AG04450 (cell line): ENCODE data around the gene UBXN10. TPM values are rescaled to one million over a fixed set of nuclear protein-coding genes. Genes with fewer than 3 reads are reported as not detected.

Source experiments
- CTCF ChIA-PET: fragments of 300-600, 350-600 bp; formaldehyde crosslinking; extraction: SDS; loops from one replicate; lab custom pipeline; 2022; ENCODE audit warnings: antibody characterized with exemption, inconsistent platforms; lab: Charles Lee
- POLR2A ChIA-PET: fragments of 350-600 bp; formaldehyde crosslinking; extraction: SDS; loops from one replicate; lab custom pipeline; 2021; ENCODE audit warnings: antibody characterized with exemption, inconsistent platforms; lab: Yijun Ruan, JAX
- DNase-seq: peaks from one replicate; pipeline ENCODE4 v3.0.0-alpha.2; 2011; ENCODE audit warnings: low read depth, low spot score
- H3K27ac ChIP-seq: one replicate; pipeline ENCODE4 v1.5.1; 2012; ENCODE audit warnings: low read depth, low read length, control low read depth
- H3K27me3 ChIP-seq: one replicate; pipeline ENCODE4 v1.6.0; 2012; ENCODE audit warnings: low read length; ENCODE audit not compliant: control insufficient read depth, insufficient read depth
- H3K4me3 ChIP-seq: 2 replicates; pipeline ENCODE4 v1.5.1; 2011; ENCODE audit warnings: mild to moderate bottlenecking, low read depth, low read length, control low read depth
- H3K9me3 ChIP-seq: 2 replicates; pipeline ENCODE4 v1.5.1; 2012; ENCODE audit warnings: low read length; ENCODE audit not compliant: control insufficient read depth, insufficient read depth
- CTCF ChIP-seq: IDR thresholded peaks from 2 replicates; pipeline ENCODE4 v1.5.1; 2011; ENCODE audit warnings: low read depth, low read length, control low read depth, inconsistent platforms
- polyA plus RNA-seq: library from polyadenylated mRNA; depleted of rRNA; stranded (reverse); fragments of >200 nt; gene quantifications from 2 replicates; pipeline ENCODE4 v1.2.3, GENCODE V29; 2011

The UBXN10 gene
- polyA plus RNA-seq, 1 experiment: not detected

DNA sequence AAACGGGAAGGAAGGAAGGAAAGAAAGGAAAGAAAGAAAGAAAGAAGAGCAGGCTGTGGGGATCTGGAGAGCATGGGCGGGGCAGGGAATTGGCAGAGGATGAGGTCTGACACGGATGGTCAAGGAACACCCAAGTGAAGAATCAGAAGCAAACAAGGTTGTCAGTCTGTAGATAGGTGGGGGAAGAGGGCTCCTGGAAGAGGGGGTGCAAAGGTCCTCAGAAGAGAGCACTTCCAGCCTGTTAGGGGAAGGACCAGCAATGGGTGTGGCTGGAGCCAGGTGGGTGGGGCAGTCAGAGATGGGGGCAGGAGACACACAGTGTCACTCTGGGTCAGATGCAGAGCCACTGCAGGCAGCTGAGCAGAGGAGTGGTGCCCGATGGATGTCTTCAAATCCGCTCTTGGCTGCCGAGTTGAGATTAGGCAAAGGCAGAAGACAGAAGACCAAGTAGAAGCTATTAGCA is 11.5 kb downstream of the UBXN10 start:
- ChIA-PET POLR2A (no interaction called here), CTCF (interaction anchor here (0.6 to 4.5 kb wide), 2 partner anchors 280 to 296 kb away, joined by 3 to 65 read pairs; no protein-coding TSS in a partner anchor)
- H3K9me3 ChIP-seq: no peaks in the 10 kb centered on the region
- TF ChIP-seq CTCF: no peak
- peaks cover 34% of the 10 kb centered on the region for H3K27me3 ChIP-seq
- no peak for DNase-seq
- no peak overlapping the region for H3K27ac ChIP-seq
- H3K4me3 ChIP-seq: no peak overlapping the region

- no peak for DNase-seq
- Histone ChIP-seq H3K9me3 (no peaks in the 10 kb centered on the region), H3K27me3 (peaks cover 36% of the 10 kb centered on the region), H3K4me3 (no peak overlapping the region), H3K27ac (no peak overlapping the region)
- no peak for TF ChIP-seq CTCF
- ChIA-PET CTCF (no interaction called here), POLR2A (no interaction called here)
Measured at GRCh38 chr1:20198296-20198695, 12.4 kb downstream of the UBXN10 start.

DNA sequence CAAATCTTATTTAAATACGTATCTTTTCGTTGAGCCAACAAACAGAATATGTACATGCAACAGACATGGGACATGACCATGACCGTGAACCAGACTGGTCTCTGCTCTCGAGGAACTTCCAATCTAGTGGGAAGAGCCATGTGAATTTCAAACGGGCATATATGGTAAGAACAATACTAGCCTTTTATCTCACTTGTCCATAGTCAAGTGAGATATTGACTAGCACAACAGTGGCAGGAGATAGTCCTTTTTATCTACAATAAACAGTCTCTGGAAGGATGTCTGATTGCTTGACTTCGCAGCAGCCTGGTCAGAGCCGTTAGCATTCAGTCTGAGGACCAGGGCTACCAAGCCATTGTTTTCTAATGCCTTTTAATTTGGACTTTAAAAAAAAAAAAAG is 13.0 kb downstream of the UBXN10 start:
- Histone ChIP-seq H3K9me3 (no peaks in the 10 kb centered on the region), H3K27ac (no peak overlapping the region), H3K27me3 (peaks cover 32% of the 10 kb centered on the region), H3K4me3 (no peak overlapping the region)
- TF ChIP-seq CTCF: no peak
- ChIA-PET CTCF (no interaction called here), POLR2A (no interaction called here)
- no peak for DNase-seq

- CTCF ChIA-PET: interaction anchor here (1.5 kb wide), 2 partner anchors 13 to 295 kb away, joined by 4 to 13 read pairs; no protein-coding TSS in a partner anchor
- POLR2A ChIA-PET: no interaction called here
- Histone ChIP-seq H3K4me3 (no peak overlapping the region), H3K27me3 (peaks cover 33% of the 10 kb centered on the region), H3K9me3 (no peaks in the 10 kb centered on the region), H3K27ac (no peak overlapping the region)
- DNase-seq: no peak
- TF ChIP-seq CTCF: no peak
Measured at GRCh38 chr1:20199403-20199802, 13.5 kb downstream of the UBXN10 start.

- H3K4me3 ChIP-seq: no peak overlapping the region
- ChIA-PET CTCF (interaction anchor here (1.5 kb wide), 2 partner anchors 13 to 294 kb away, joined by 4 to 13 read pairs; no protein-coding TSS in a partner anchor), POLR2A (no interaction called here)
- no peak overlapping the region for H3K27ac ChIP-seq
- H3K27me3 ChIP-seq: peaks cover 33% of the 10 kb centered on the region
- no peaks in the 10 kb centered on the region for H3K9me3 ChIP-seq
- no peak for DNase-seq
- TF ChIP-seq CTCF: no peak
Measured at GRCh38 chr1:20199840-20200239, 13.9 kb downstream of the UBXN10 start.
